IMR-90 (cell line): ENCODE data around the gene UBE2L3. TPM values are rescaled to one million over a fixed set of nuclear protein-coding genes. Genes with fewer than 3 reads are reported as not detected.

ENCODE experiments used
- ATAC-seq: fragments of 200-7000 bp; cut with Tn5 transposase; 2 replicates; pipeline ENCODE4 v1.9.1; 2020; ENCODE audit warnings: low read depth, mild to moderate bottlenecking, moderate library complexity
- BruUV-seq: library from RNA; stranded (reverse); fragments of 400-500 nt; replicated peaks from 2 replicates; lab custom pipeline; 2021; lab: Mats Ljungman, UMichigan
- CTCF ChIA-PET: fragments of 300-600 bp; formaldehyde crosslinking; extraction: SDS; loops from one replicate; lab custom pipeline; 2021; ENCODE audit warnings: antibody characterized with exemption; lab: Yijun Ruan, JAX
- POLR2A ChIA-PET: fragments of 300-600 bp; sonication (Branson Sonifier 250); formaldehyde crosslinking; loops from one replicate; lab custom pipeline; 2022; ENCODE audit warnings: antibody characterized with exemption; ENCODE audit not compliant: unreplicated experiment; lab: Charles Lee
- DNase-seq: peaks from one replicate; pipeline ENCODE4 v3.0.0; 2013
- H2AFZ ChIP-seq: replicated peaks from 2 replicates; pipeline ENCODE3; 2013; ENCODE audit warnings: low read length, mild to moderate bottlenecking; ENCODE audit not compliant: poor library complexity
- H2AK5ac ChIP-seq: 2 replicates; pipeline ENCODE4 v1.6.1; 2013; ENCODE audit warnings: low read depth, low read length, inconsistent platforms
- H2AK9ac ChIP-seq: replicated peaks from 2 replicates; pipeline ENCODE3; 2013; ENCODE audit warnings: mild to moderate bottlenecking, low read depth, low read length, moderate library complexity; ENCODE audit not compliant: poor library complexity
- H2BK120ac ChIP-seq: 2 replicates; pipeline ENCODE4 v1.6.1; 2013; ENCODE audit warnings: low read depth, low read length, inconsistent platforms
- H2BK15ac ChIP-seq: 3 replicates; pipeline ENCODE4 v1.6.1; 2013; ENCODE audit warnings: low read depth, low read length, inconsistent platforms
- H2BK20ac ChIP-seq: 2 replicates; pipeline ENCODE4 v1.6.1; 2013; ENCODE audit warnings: low read depth, mild to moderate bottlenecking, inconsistent platforms, low read length, moderate library complexity
- H2BK5ac ChIP-seq: 2 replicates; pipeline ENCODE4 v1.6.1; 2013; ENCODE audit warnings: mild to moderate bottlenecking, low read depth, low read length, inconsistent platforms; ENCODE audit not compliant: poor library complexity, severe bottlenecking
- H3K14ac ChIP-seq: replicated peaks from 2 replicates; pipeline ENCODE4 v1.6.1; 2013; ENCODE audit warnings: low read depth, low read length, inconsistent platforms
- H3K18ac ChIP-seq: 2 replicates; pipeline ENCODE4 v1.6.1; 2013; ENCODE audit warnings: low read depth, low read length, control low read depth
- H3K23ac ChIP-seq: 2 replicates; pipeline ENCODE4 v1.6.1; 2013; ENCODE audit warnings: low read depth, low read length, inconsistent platforms
- H3K27ac ChIP-seq: 2 replicates; pipeline ENCODE4 v1.5.1; 2013; ENCODE audit warnings: mild to moderate bottlenecking, control low read depth, low read length; ENCODE audit not compliant: insufficient read depth
- H3K27me3 ChIP-seq: 2 replicates; pipeline ENCODE4 v1.6.1; 2013; ENCODE audit warnings: low read length; ENCODE audit not compliant: control insufficient read depth, insufficient read depth
- H3K36me3 ChIP-seq: 2 replicates; pipeline ENCODE4 v1.6.1; 2013; ENCODE audit warnings: low read length, mixed read lengths; ENCODE audit not compliant: control insufficient read depth, insufficient read depth
- H3K4ac ChIP-seq: 2 replicates; pipeline ENCODE4 v1.6.1; 2013; ENCODE audit warnings: low read depth, low read length, inconsistent platforms
- H3K4me1 ChIP-seq: 2 replicates; pipeline ENCODE4 v1.6.1; 2013; ENCODE audit warnings: low read length, mixed read lengths; ENCODE audit not compliant: control insufficient read depth, insufficient read depth
- H3K4me2 ChIP-seq: 2 replicates; pipeline ENCODE4 v1.6.1; 2013; ENCODE audit warnings: low read depth, mild to moderate bottlenecking, control low read depth, low read length, moderate library complexity
- H3K4me3 ChIP-seq: 2 replicates; pipeline ENCODE4 v1.5.1; 2013; ENCODE audit warnings: low read depth, mild to moderate bottlenecking, control low read depth, low read length, moderate library complexity; ENCODE audit not compliant: insufficient read depth
- H3K56ac ChIP-seq: 2 replicates; pipeline ENCODE4 v1.6.1; 2013; ENCODE audit warnings: low read length, inconsistent platforms; ENCODE audit not compliant: insufficient read depth; ENCODE audit errors: extremely low read depth
- H3K79me1 ChIP-seq, 2 experiments: 2 replicates each; pipeline ENCODE4 v1.6.1; 2013; ENCODE audit warnings: low read length in 2 of 2, inconsistent platforms in 1 of 2, low read depth in 1 of 2
- H3K9ac ChIP-seq: 2 replicates; pipeline ENCODE4 v1.6.1; 2013; ENCODE audit warnings: low read depth, low read length, control low read depth
- H3K9me1 ChIP-seq: 2 replicates; pipeline ENCODE4 v1.6.1; 2013; ENCODE audit warnings: low read length, inconsistent platforms; ENCODE audit not compliant: insufficient read depth
- H3K9me3 ChIP-seq: 2 replicates; pipeline ENCODE4 v1.6.1; 2013; ENCODE audit warnings: low read length; ENCODE audit not compliant: control insufficient read depth, insufficient read depth
- H4K20me1 ChIP-seq: 2 replicates; pipeline ENCODE4 v1.6.1; 2013; ENCODE audit warnings: low read length, inconsistent platforms; ENCODE audit not compliant: insufficient read depth
- H4K5ac ChIP-seq: 2 replicates; pipeline ENCODE4 v1.6.1; 2013; ENCODE audit warnings: mild to moderate bottlenecking, low read depth, low read length, control low read depth
- H4K8ac ChIP-seq, 2 experiments: 2 replicates each; pipeline ENCODE4 v1.6.1; 2013; ENCODE audit warnings: low read depth in 2 of 2, low read length in 2 of 2, control low read depth in 1 of 2, inconsistent platforms in 1 of 2
- H4K91ac ChIP-seq: 2 replicates; pipeline ENCODE4 v1.6.1; 2013; ENCODE audit warnings: low read depth, low read length, inconsistent platforms; ENCODE audit not compliant: insufficient read depth
- BHLHE40 ChIP-seq: fragments of 150-350 bp; IDR thresholded peaks from 2 replicates; pipeline ENCODE4 v1.6.1; 2016; ENCODE audit warnings: mild to moderate bottlenecking, low read depth, low read length
- CEBPB ChIP-seq: IDR thresholded peaks from 2 replicates; pipeline ENCODE4 v1.6.1; 2012; ENCODE audit warnings: low read depth, low read length, improper control_type of control experiment
- CHD1 ChIP-seq: IDR thresholded peaks from 2 replicates; pipeline ENCODE4 v1.6.1; 2012; ENCODE audit warnings: low read depth, low read length, improper control_type of control experiment
- MXI1 ChIP-seq: IDR thresholded peaks from 2 replicates; pipeline ENCODE4 v1.6.1; 2012; ENCODE audit warnings: low read depth, mild to moderate bottlenecking, low read length, moderate library complexity, borderline replicate concordance
- POLR2A ChIP-seq: IDR thresholded peaks from 2 replicates; pipeline ENCODE4 v1.6.1; 2012; ENCODE audit warnings: mild to moderate bottlenecking, low read depth, low read length
- RAD21 ChIP-seq: IDR thresholded peaks from 2 replicates; pipeline ENCODE4 v1.6.1; 2012; ENCODE audit warnings: low read length, improper control_type of control experiment
- RCOR1 ChIP-seq: IDR thresholded peaks from 2 replicates; pipeline ENCODE4 v1.6.1; 2012; ENCODE audit warnings: mild to moderate bottlenecking, low read length, improper control_type of control experiment; ENCODE audit not compliant: insufficient replicate concordance
- RFX5 ChIP-seq: IDR thresholded peaks from 2 replicates; pipeline ENCODE4 v1.8.0; 2012; ENCODE audit warnings: low read depth, mild to moderate bottlenecking, low read length, moderate library complexity
- WGBS, 2 experiments: methylation state at CpG; one replicate each; pipeline versions ENCODE4 v1.1.5 to v1.1.7; 2013; ENCODE audit warnings: missing lambda C conversion rate in 2 of 2; ENCODE audit not compliant: insufficient read length in 1 of 2; ENCODE audit errors: extremely low coverage in 2 of 2; 5-methylcytosine and 5-hydroxymethylcytosine counted together
- dilution Hi-C: fragments of 300-500 bp; cut with HindIII; formaldehyde crosslinking; loops from one replicate; pipeline ENCODE4 v1.14.3; 2018; ENCODE audit warnings: low sequenced_read_pairs; ENCODE audit not compliant: unreplicated experiment
- in situ Hi-C: fragments of 300-500 bp; cut with MboI; formaldehyde crosslinking; loops from 3 replicates; pipeline ENCODE4 v1.14.3; 2019; ENCODE audit warnings: low sequenced_read_pairs, inconsistent platforms, mixed read lengths
- intact Hi-C: fragments of 100-400 bp; cut with micrococcal nuclease; formaldehyde crosslinking; loops from 2 replicates; pipeline ENCODE4 v1.10.0; 2022
- polyA plus RNA-seq, 3 experiments: library from polyadenylated mRNA; depleted of rRNA; stranded (reverse); fragments of >200 nt; gene quantifications; 2 replicates each; pipeline ENCODE4 v1.2.3, GENCODE V29; 2012; ENCODE audit warnings: low replicate concordance in 1 of 3
- total RNA-seq: library from RNA; depleted of rRNA; stranded (reverse); fragments of >200 nt; gene quantifications from 2 replicates; pipeline ENCODE4 v1.2.3, GENCODE V29; 2012

The UBE2L3 gene
- total and polyA plus RNA-seq, 2 of the 4 experiments (the other 2 are of a cell fraction) = 29.0 to 72.9 TPM

DNA sequence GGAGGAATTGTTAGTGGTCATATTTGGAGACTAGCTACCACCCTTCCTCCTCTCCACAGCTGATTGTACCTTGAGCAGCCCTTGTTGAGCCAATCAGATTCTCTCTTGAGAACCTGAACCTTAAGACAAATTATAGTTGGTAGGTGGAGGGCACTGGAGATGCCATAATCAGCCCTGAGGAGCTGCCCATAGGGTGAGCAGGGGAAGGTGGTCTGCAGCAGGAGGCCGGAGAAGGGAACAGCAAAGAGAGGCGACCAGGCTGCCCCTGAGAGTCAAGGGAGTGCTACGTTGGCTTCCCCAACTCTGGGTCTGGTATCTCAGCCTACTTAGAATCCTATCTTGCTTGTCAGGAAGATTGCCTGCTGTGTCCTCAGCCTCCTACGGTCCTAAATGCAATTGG, 71.8 kb downstream of the UBE2L3 start:
- dilution Hi-C loops (no loop called here), intact Hi-C loops (no loop called here), in situ Hi-C loops (no loop called here)
- no peak overlapping the region for H3K14ac ChIP-seq
- H3K4me2 ChIP-seq = no peak overlapping the region
- H3K4me3 ChIP-seq = no peak overlapping the region
- H2BK5ac ChIP-seq = no peak overlapping the region
- no peak overlapping the region for H4K91ac ChIP-seq
- H2BK20ac ChIP-seq = no peak overlapping the region
- H2AK5ac ChIP-seq = no peak overlapping the region
- no peak overlapping the region; the same call in 1 of the 2 replicates for H3K23ac ChIP-seq
- ChIA-PET CTCF (no interaction called here), POLR2A (no interaction called here)
- H3K9me1 ChIP-seq = peaks cover 5% of the 10 kb centered on the region
- H3K9me3 ChIP-seq = no peaks in the 10 kb centered on the region
- H3K56ac ChIP-seq = no peak overlapping the region
- H3K18ac ChIP-seq = no peak overlapping the region
- no peak overlapping the region for H2BK15ac ChIP-seq
- no peak overlapping the region for H4K5ac ChIP-seq
- no peak overlapping the region for H3K27ac ChIP-seq
- H2AK9ac ChIP-seq = peak overlapping the region; percentile 45
- BruUV-seq = no TSS peak
- 71% methylated on average over 2 of the region's 4 CpGs; no CpG with 5 or more reads in 1 of the 2 experiments for WGBS, 2 experiments
- H3K36me3 ChIP-seq = peaks cover 4% of the 10 kb centered on the region
- ATAC-seq (no peak), DNase-seq (no peak)
- peaks cover 6 to 18% of the 10 kb centered on the region in 2 experiments; a peak in 3 of 4 replicates for H3K79me1 ChIP-seq
- no peak overlapping the region for H3K9ac ChIP-seq
- H3K27me3 ChIP-seq = no peaks in the 10 kb centered on the region
- H2BK120ac ChIP-seq = no peak overlapping the region
- peaks cover 1% of the 10 kb centered on the region; the same call in 1 of the 2 replicates for H3K4me1 ChIP-seq
- peaks cover 10% of the 10 kb centered on the region for H4K20me1 ChIP-seq
- H3K4ac ChIP-seq = no peak overlapping the region
- no peak overlapping the region for H4K8ac ChIP-seq
- H2AFZ ChIP-seq = no peak overlapping the region
- TF ChIP-seq POLR2A (no peak), MXI1 (no peak), RFX5 (no peak), CHD1 (no peak), BHLHE40 (no peak), RCOR1 (no peak), RAD21 (no peak), CEBPB (no peak)
